RWPE1 (cell line): ENCODE results near the gene HERC6.

Experiments
- CTCF ChIA-PET: fragments of 350-600 bp; sonication (Branson Sonifier 250); formaldehyde crosslinking; extraction: SDS; loops from one replicate; lab custom pipeline; 2021; lab: Yijun Ruan, JAX
- POLR2A ChIA-PET: fragments of 400-600 bp; formaldehyde crosslinking; extraction: SDS; loops from one replicate; lab custom pipeline; 2020; ENCODE audit warnings: antibody characterized with exemption; ENCODE audit not compliant: low non-redundant PET; lab: Yijun Ruan, JAX
- DNase-seq: peaks from one replicate; pipeline ENCODE4 v3.0.0; 2012; ENCODE audit warnings: low spot score
- H3K27ac ChIP-seq: fragments of 450-650 bp; 2 replicates; pipeline ENCODE4 v1.5.1; 2017
- TF ChIP-seq, protein P1 (sequence below): fragments of 450-650 bp; conservative IDR thresholded peaks from 2 replicates; pipeline ENCODE4 v1.5.1; 2017; ENCODE audit warnings: low read depth, mild to moderate bottlenecking

The HERC6 gene

DNA sequence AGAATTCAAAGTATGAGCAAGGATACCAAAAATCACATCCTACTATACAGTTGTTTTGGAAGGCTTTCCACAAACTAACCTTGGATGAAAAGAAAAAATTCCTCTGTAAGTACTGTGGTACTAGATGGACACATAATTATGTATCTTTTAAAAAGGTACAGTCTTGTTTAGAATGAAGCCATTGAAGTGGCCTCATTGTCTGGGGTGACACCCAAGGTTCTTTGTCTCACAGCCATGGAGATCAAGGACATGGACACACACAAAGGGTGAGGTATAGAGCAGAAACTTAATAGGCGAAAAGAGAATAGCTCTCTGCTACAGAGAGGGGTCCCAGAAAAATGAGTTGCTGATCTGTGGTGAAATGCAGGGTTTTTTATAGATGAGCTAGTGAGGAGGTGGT, 61.5 kb downstream of the HERC6 start:
- TF ChIP-seq, protein P1, sequence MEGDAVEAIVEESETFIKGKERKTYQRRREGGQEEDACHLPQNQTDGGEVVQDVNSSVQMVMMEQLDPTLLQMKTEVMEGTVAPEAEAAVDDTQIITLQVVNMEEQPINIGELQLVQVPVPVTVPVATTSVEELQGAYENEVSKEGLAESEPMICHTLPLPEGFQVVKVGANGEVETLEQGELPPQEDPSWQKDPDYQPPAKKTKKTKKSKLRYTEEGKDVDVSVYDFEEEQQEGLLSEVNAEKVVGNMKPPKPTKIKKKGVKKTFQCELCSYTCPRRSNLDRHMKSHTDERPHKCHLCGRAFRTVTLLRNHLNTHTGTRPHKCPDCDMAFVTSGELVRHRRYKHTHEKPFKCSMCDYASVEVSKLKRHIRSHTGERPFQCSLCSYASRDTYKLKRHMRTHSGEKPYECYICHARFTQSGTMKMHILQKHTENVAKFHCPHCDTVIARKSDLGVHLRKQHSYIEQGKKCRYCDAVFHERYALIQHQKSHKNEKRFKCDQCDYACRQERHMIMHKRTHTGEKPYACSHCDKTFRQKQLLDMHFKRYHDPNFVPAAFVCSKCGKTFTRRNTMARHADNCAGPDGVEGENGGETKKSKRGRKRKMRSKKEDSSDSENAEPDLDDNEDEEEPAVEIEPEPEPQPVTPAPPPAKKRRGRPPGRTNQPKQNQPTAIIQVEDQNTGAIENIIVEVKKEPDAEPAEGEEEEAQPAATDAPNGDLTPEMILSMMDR = no peak
- no peak for DNase-seq
- POLR2A ChIA-PET = no interaction called here
- CTCF ChIA-PET = no interaction called here
- no peak overlapping the region for H3K27ac ChIP-seq

DNA sequence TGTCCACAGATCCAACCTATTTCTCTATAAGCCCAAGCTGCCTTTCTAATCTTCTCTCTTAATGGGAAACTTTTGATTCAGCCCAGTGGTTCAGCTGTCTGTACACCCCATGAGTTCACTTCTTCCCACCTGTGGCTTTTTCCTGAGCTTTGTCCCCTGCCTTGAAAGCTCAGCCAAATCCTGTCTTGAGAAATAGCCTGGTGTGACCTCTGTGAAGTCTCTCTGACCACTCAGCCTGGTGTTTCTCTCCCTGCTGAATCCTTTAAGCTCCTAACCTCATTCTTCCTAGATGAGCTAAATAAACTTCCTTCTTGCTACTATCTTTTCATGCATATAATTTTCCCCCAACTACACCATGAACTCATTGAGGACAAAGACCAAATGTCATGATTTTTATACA, 63.0 kb downstream of the HERC6 start:
- no peak overlapping the region for H3K27ac ChIP-seq
- TF ChIP-seq, protein P1 = no peak
- POLR2A ChIA-PET = no interaction called here
- no peak for DNase-seq
- CTCF ChIA-PET = interaction anchor here (0.7 to 0.9 kb wide), 2 partner anchors 67 to 408 kb away, joined by 3 to 5 read pairs; no protein-coding TSS in a partner anchor

DNA sequence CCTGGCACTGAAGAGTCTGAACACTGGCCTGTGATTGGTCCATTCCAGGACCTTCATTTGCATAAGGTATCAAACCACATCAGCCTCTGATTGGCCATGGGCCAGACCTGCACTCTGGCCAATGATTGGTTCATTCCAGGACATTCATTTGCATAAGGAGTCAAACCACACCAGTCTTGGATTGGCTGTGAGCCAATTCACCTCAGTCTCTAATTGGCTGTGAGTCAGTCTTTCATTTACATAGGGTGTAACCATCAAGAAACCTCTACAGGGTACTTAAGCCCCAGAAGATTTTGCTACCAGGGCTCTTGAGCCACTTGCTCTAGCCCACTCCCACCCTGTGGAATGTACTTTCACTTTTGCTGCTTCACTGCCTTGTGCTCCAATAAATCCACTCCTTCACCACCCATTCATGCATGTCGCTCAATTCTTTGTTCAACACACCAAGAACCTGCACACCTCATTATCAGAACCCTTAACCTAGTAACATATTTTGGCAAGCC, 64.1 kb downstream of the HERC6 start:
- TF ChIP-seq, protein P1 = no peak
- POLR2A ChIA-PET = no interaction called here
- DNase-seq = no peak
- no peak overlapping the region for H3K27ac ChIP-seq
- CTCF ChIA-PET = no interaction called here

DNA sequence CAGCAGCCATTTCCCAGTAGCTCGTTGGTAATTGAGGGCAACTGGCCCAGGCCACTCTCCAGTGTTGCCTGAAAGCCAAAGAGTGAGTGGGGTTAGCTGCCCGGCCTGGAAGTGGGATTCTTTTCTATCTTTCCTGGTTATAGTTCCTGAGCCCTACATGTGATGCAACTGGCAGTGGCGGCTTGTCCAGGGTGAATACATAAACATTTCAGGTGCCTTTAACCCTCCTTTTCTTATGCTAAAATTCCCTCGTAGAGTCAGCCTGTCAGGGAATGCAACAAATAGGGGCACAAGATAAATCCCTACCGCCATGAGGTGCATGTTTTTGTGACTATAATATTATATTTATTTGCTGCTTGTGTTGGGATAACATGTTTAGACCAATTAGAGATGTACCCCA, 64.8 kb downstream of the HERC6 start:
- ChIA-PET POLR2A (no interaction called here), CTCF (no interaction called here)
- H3K27ac ChIP-seq = no peak overlapping the region
- TF ChIP-seq, protein P1 = no peak
- DNase-seq = no peak

DNA sequence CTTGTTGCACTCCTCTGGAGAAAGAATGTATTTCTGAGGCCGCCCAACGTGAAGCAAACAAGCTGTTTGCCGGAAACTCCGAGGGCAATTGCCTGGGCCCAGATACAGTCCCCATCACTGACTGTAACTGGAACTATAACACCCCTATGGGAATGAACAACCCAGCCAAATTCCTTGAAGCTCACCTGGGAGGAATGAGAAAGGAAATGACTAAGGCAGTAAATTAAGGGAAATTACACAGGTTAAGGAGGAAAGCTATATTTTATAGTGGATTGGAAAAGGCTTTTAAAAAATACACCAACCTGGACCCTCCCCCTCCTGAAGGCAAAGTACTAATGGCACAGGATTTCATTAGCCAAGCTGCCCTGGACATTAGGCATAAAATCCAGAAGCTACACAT, 66.6 kb downstream of the HERC6 start:
- ChIA-PET POLR2A (no interaction called here), CTCF (interaction anchor here (0.9 kb wide), 1 partner anchor 24 kb away, joined by 9 read pairs; no protein-coding TSS in a partner anchor)
- peak; percentile 39 for DNase-seq
- TF ChIP-seq, protein P1 = no peak
- H3K27ac ChIP-seq = no peak overlapping the region

DNA sequence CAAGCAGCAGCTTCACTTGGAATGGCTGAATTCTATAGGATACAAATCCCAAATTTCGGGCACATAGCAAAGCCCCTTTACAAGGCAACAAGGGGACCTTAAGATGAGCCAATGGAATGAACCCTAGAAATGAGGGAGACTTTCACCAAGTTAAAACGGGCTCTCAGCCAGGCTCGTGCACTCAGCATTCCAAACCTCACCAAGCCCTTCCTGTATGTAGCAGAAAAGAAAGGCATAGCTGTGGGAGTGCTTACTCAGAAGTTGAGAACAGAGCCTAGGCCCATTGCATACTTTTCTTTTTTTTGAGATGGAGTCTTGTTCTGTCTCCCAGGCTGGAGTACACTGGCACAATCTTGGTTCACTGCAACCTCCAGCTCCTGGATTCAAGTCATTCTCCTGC, 67.5 kb downstream of the HERC6 start:
- H3K27ac ChIP-seq = no peak overlapping the region
- TF ChIP-seq, protein P1 = no peak
- DNase-seq = peak; percentile 20
- ChIA-PET CTCF (interaction anchor here (0.6 to 0.9 kb wide), 2 partner anchors 25 to 689 kb away, joined by 3 to 9 read pairs; no protein-coding TSS in a partner anchor), POLR2A (no interaction called here)
